H1 (cell line): ENCODE results near the gene CACNA1C. TPM values are rescaled to one million over a fixed set of nuclear protein-coding genes. Genes with fewer than 3 reads are reported as not detected.

Source experiments
- CTCF ChIA-PET: fragments of 300-600 bp; sonication (Branson Sonifier 250); formaldehyde crosslinking; loops from one replicate; lab custom pipeline; 2021; ENCODE audit not compliant: partially characterized antibody; lab: Charles Lee
- POLR2A ChIA-PET: fragments of 300-600 bp; sonication (Branson Sonifier 250); formaldehyde crosslinking; loops from one replicate; lab custom pipeline; 2021; ENCODE audit warnings: inconsistent platforms; ENCODE audit not compliant: partially characterized antibody; lab: Charles Lee
- DNase-seq, 2 experiments: peaks; one replicate each; pipeline versions ENCODE4 v3.0.0 to v3.0.0-alpha.2; 2010 to 2022; ENCODE audit warnings: low spot score in 2 of 2, low read depth in 1 of 2, mixed read lengths in 1 of 2
- FAIRE-seq: peaks from 2 replicates; lab custom pipeline; 2011; peaks lifted over from hg19 to GRCh38; lab: Jason Lieb, UNC
- H2AFZ ChIP-seq: 2 replicates; pipeline ENCODE4 v1.8.1; 2012; ENCODE audit warnings: low read length, inconsistent platforms
- H2AK5ac ChIP-seq: 2 replicates; pipeline ENCODE4 v1.6.1; 2013; ENCODE audit warnings: low read depth, low read length
- H2BK120ac ChIP-seq: replicated peaks from 2 replicates; pipeline ENCODE3; 2013; ENCODE audit warnings: low read depth, low read length, inconsistent platforms
- H2BK12ac ChIP-seq: 2 replicates; pipeline ENCODE4 v1.6.1; 2013; ENCODE audit warnings: low read depth, low read length
- H2BK15ac ChIP-seq: 2 replicates; pipeline ENCODE4 v1.6.1; 2013; ENCODE audit warnings: low read length
- H2BK20ac ChIP-seq: 2 replicates; pipeline ENCODE4 v1.6.1; 2013; ENCODE audit warnings: low read length
- H2BK5ac ChIP-seq: 2 replicates; pipeline ENCODE4 v1.6.1; 2013; ENCODE audit warnings: low read depth, low read length
- H3K14ac ChIP-seq: 2 replicates; pipeline ENCODE4 v1.6.1; 2013; ENCODE audit warnings: inconsistent platforms; ENCODE audit not compliant: insufficient read length
- H3K18ac ChIP-seq: 2 replicates; pipeline ENCODE4 v1.6.1; 2013; ENCODE audit warnings: low read length; ENCODE audit errors: extremely low read depth
- H3K23ac ChIP-seq: 2 replicates; pipeline ENCODE4 v1.6.1; 2013; ENCODE audit warnings: inconsistent platforms; ENCODE audit not compliant: insufficient read length
- H3K23me2 ChIP-seq: 2 replicates; pipeline ENCODE4 v1.6.1; 2013; ENCODE audit warnings: low read depth, low read length
- H3K27ac ChIP-seq: 2 replicates; pipeline ENCODE4 v1.6.1; 2011; ENCODE audit warnings: low read depth, low read length, inconsistent platforms
- H3K27me3 ChIP-seq, 4 experiments: replicated peaks in 1 of 4; 1 replicate in 1 of 4; 2 replicates in 3 of 4; pipeline versions ENCODE4 v1.6.1 to v1.8.1; 2011 to 2013; ENCODE audit warnings: low read length in 3 of 4, mild to moderate bottlenecking in 3 of 4, inconsistent platforms in 2 of 4, mixed read lengths in 2 of 4, moderate library complexity in 1 of 4; ENCODE audit not compliant: control insufficient read depth in 3 of 4, insufficient read depth in 3 of 4; ENCODE audit errors: extremely low read depth in 1 of 4
- H3K36me3 ChIP-seq, 4 experiments: 2 replicates each; pipeline versions ENCODE4 v1.6.1 to v1.8.1; 2011 to 2013; ENCODE audit warnings: mild to moderate bottlenecking in 4 of 4, low read length in 3 of 4, moderate library complexity in 2 of 4, control low read depth in 1 of 4, inconsistent platforms in 1 of 4; ENCODE audit not compliant: insufficient read depth in 4 of 4, control insufficient read depth in 2 of 4
- H3K4ac ChIP-seq: replicated peaks from 2 replicates; pipeline ENCODE3; 2013; ENCODE audit warnings: low read length, low read depth, mixed read lengths, inconsistent platforms; ENCODE audit not compliant: insufficient read length
- H3K4me1 ChIP-seq, 4 experiments: replicated peaks in 1 of 4; 1 replicate in 1 of 4; 2 replicates in 3 of 4; pipeline versions ENCODE4 v1.6.1 to v1.8.1; 2011 to 2013; ENCODE audit warnings: low read length in 3 of 4, inconsistent platforms in 2 of 4, mixed read lengths in 1 of 4; ENCODE audit not compliant: insufficient read depth in 4 of 4, control insufficient read depth in 3 of 4
- H3K4me2 ChIP-seq, 2 experiments: 2 replicates each; pipeline versions ENCODE4 v1.6.1 to v1.8.1; 2011 to 2013; ENCODE audit warnings: low read depth in 2 of 2, low read length in 2 of 2, control low read depth in 1 of 2, inconsistent platforms in 1 of 2, mild to moderate bottlenecking in 1 of 2; ENCODE audit not compliant: insufficient read depth in 1 of 2
- H3K4me3 ChIP-seq, 4 experiments: fragments of 200-600, 300-600 bp in 1 of 4; sonication (generic), shearing (Covaris generic), sonication (Bioruptor Twin) in 1 of 4; 2 replicates each; pipeline versions ENCODE4 v1.5.1 to v1.8.1; 2011 to 2016; ENCODE audit warnings: low read length in 4 of 4, low read depth in 3 of 4, control low read depth in 2 of 4, inconsistent platforms in 2 of 4, mild to moderate bottlenecking in 2 of 4, mixed read lengths in 1 of 4, moderate library complexity in 1 of 4; ENCODE audit not compliant: insufficient read depth in 2 of 4; ENCODE audit errors: extremely low read depth in 1 of 4
- H3K56ac ChIP-seq: replicated peaks from 2 replicates; pipeline ENCODE3; 2013; ENCODE audit warnings: low read depth, mild to moderate bottlenecking, mixed read lengths, low read length, inconsistent platforms; ENCODE audit not compliant: insufficient read length
- H3K79me1 ChIP-seq: 2 replicates; pipeline ENCODE4 v1.6.1; 2013; ENCODE audit warnings: low read depth, low read length, control low read depth
- H3K79me2 ChIP-seq, 2 experiments: 2 replicates each; pipeline versions ENCODE4 v1.6.1 to v1.8.1; 2012 to 2013; ENCODE audit warnings: low read length in 2 of 2, mild to moderate bottlenecking in 2 of 2, inconsistent platforms in 1 of 2; ENCODE audit not compliant: insufficient read depth in 2 of 2, control insufficient read depth in 1 of 2
- H3K9ac ChIP-seq, 4 experiments: replicated peaks in 1 of 4; 1 replicate in 1 of 4; 2 replicates in 3 of 4; pipeline versions ENCODE4 v1.6.1 to v1.8.1; 2011 to 2013; ENCODE audit warnings: low read depth in 3 of 4, low read length in 3 of 4, control low read depth in 2 of 4, mild to moderate bottlenecking in 2 of 4, moderate library complexity in 2 of 4, inconsistent platforms in 1 of 4; ENCODE audit errors: extremely low read depth in 1 of 4
- H3K9me3 ChIP-seq, 2 experiments: 2 replicates each; pipeline versions ENCODE4 v1.6.1 to v1.8.1; 2012 to 2013; ENCODE audit warnings: mild to moderate bottlenecking in 2 of 2, moderate library complexity in 2 of 2, control low read depth in 1 of 2, inconsistent platforms in 1 of 2, low read depth in 1 of 2, low read length in 1 of 2, mixed read lengths in 1 of 2; ENCODE audit not compliant: insufficient read depth in 2 of 2
- H4K20me1 ChIP-seq, 2 experiments: replicated peaks in 1 of 2; 2 replicates each; pipeline versions ENCODE3 to v1.8.1; 2011 to 2013; ENCODE audit warnings: inconsistent platforms in 2 of 2, low read length in 2 of 2, mild to moderate bottlenecking in 1 of 2; ENCODE audit not compliant: insufficient read depth in 2 of 2, control insufficient read depth in 1 of 2
- H4K5ac ChIP-seq: 2 replicates; pipeline ENCODE4 v1.6.1; 2013; ENCODE audit warnings: low read length, low read depth, mixed read lengths, inconsistent platforms; ENCODE audit not compliant: insufficient read length
- H4K8ac ChIP-seq: 2 replicates; pipeline ENCODE4 v1.8.0; 2013; ENCODE audit warnings: mild to moderate bottlenecking, moderate library complexity, low read length, inconsistent platforms; ENCODE audit not compliant: insufficient read depth; ENCODE audit errors: extremely low read depth
- H4K91ac ChIP-seq: replicated peaks from 2 replicates; pipeline ENCODE3; 2013; ENCODE audit warnings: low read length, mixed read lengths, inconsistent platforms; ENCODE audit not compliant: insufficient read length
- ASH2L ChIP-seq: fragments of 200-600, 300-600 bp; sonication (generic); IDR thresholded peaks from one replicate; pipeline ENCODE4 v1.7.1; 2017; ENCODE audit warnings: low read length
- CBX8 ChIP-seq: fragments of 300-800, 300-1000 bp; sonication (generic); IDR thresholded peaks from 2 replicates; pipeline ENCODE4 v1.7.1; 2016; ENCODE audit warnings: low read depth, low read length, borderline replicate concordance
- CREB1 ChIP-seq: IDR thresholded peaks from 2 replicates; pipeline ENCODE4 v1.6.1; 2012; ENCODE audit warnings: inconsistent platforms
- JUN ChIP-seq: IDR thresholded peaks from 2 replicates; pipeline ENCODE4 v1.6.1; 2011; ENCODE audit warnings: low read depth, mild to moderate bottlenecking, improper control_type of control experiment, low read length
- KDM4A ChIP-seq: IDR thresholded peaks from one replicate; pipeline ENCODE4 v1.7.1; 2012; ENCODE audit warnings: low read depth, mild to moderate bottlenecking, moderate library complexity, low read length, inconsistent platforms; ENCODE audit not compliant: severe bottlenecking
- RAD21 ChIP-seq, 2 experiments: IDR thresholded peaks in 1 of 2; conservative IDR thresholded peaks in 1 of 2; 2 replicates each; pipeline ENCODE4 v1.6.1; 2011; ENCODE audit warnings: low read depth in 2 of 2, low read length in 2 of 2, improper control_type of control experiment in 1 of 2, inconsistent platforms in 1 of 2, mild to moderate bottlenecking in 1 of 2, moderate library complexity in 1 of 2
- SP2 ChIP-seq: IDR thresholded peaks from 2 replicates; pipeline ENCODE4 v1.6.1; 2012; ENCODE audit warnings: mild to moderate bottlenecking, low read length, inconsistent platforms
- TAF1 ChIP-seq: IDR thresholded peaks from 2 replicates; pipeline ENCODE4 v1.6.1; 2011; ENCODE audit warnings: mild to moderate bottlenecking, low read depth, low read length
- WGBS, 2 experiments: shearing (Covaris generic) in 1 of 2; methylation state at CpG; one replicate each; pipeline versions ENCODE4 v1.1.6 to v1.1.7; 2013 to 2015; ENCODE audit warnings: low lambda C conversion rate in 2 of 2, mixed read lengths in 2 of 2, inconsistent platforms in 1 of 2, low coverage in 1 of 2, missing lambda C conversion rate in 1 of 2; ENCODE audit not compliant: insufficient replicate concordance in 2 of 2, insufficient coverage in 1 of 2, insufficient read length in 1 of 2; ENCODE audit errors: extremely low coverage in 1 of 2, missing lambda C conversion rate in 1 of 2; 5-methylcytosine and 5-hydroxymethylcytosine counted together
- polyA plus RNA-seq, 7 experiments: library from polyadenylated mRNA; depleted of rRNA in 3 of 7; stranded (reverse) in 5 of 7; unstranded in 2 of 7; fragments of >200 nt in 5 of 7; fragments of 200-250 nt in 2 of 7; gene quantifications; 1 replicate in 5 of 7; 2 replicates in 1 of 7; 4 replicates in 1 of 7; pipeline versions ENCODE4 v1.2.1 to v1.2.3, GENCODE V29; 2011 to 2013; ENCODE audit warnings: missing spikeins in 2 of 7, mixed read lengths in 2 of 7
- total RNA-seq: library from RNA; stranded (reverse); fragmentation: NEBNext Ultra II Directional; extraction: Animal tissue kit (Norgen Biotek cat#: 25700); gene quantifications from 2 replicates; pipeline ENCODE4 v1.2.1, GENCODE V29; 2021
- TF ChIP-seq, protein P1 (sequence below): IDR thresholded peaks from 2 replicates; pipeline ENCODE4 v1.6.1; 2012; ENCODE audit warnings: inconsistent platforms
- TF ChIP-seq, protein P2 (sequence below), 3 experiments: IDR thresholded peaks; 1 replicate in 2 of 3; 2 replicates in 1 of 3; pipeline versions ENCODE4 v1.5.1 to v1.6.1; 2011; ENCODE audit warnings: low read length in 3 of 3, mild to moderate bottlenecking in 3 of 3, inconsistent platforms in 2 of 3, low read depth in 1 of 3, moderate library complexity in 1 of 3; ENCODE audit not compliant: insufficient read depth in 1 of 3; ENCODE audit errors: control extremely low read depth in 1 of 3

Gene CACNA1C
- total and polyA plus RNA-seq, 2 of the 8 experiments (the other 6 are each of a cell fraction or from before 2014, with no cell fraction given): 1.3 TPM

DNA sequence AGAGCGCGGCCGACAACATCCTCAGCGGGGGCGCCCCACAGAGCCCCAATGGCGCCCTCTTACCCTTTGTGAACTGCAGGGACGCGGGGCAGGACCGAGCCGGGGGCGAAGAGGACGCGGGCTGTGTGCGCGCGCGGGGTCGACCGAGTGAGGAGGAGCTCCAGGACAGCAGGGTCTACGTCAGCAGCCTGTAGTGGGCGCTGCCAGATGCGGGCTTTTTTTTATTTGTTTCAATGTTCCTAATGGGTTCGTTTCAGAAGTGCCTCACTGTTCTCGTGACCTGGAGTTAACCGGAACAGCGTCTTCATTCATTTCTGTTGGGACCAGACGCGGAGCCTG lies 638.2 kb downstream of the CACNA1C start:
- H2AFZ ChIP-seq: no peak overlapping the region; the same call in 1 of the 2 replicates
- H3K9me3 ChIP-seq: no peaks in the 10 kb centered on the region
- H3K27me3 ChIP-seq: peaks cover 0 to 7% (median 6%) of the 10 kb centered on the region in 4 experiments; a peak in 3 of 7 replicates
- H3K18ac ChIP-seq: peak overlapping the region; percentile 55; the same call in 1 of the 2 replicates
- H4K5ac ChIP-seq: no peak overlapping the region
- peak overlapping the region; percentile 66 to 90 for H3K4me2 ChIP-seq
- H2BK20ac ChIP-seq: no peak overlapping the region
- H2AK5ac ChIP-seq: no peak overlapping the region
- FAIRE-seq (no peak), DNase-seq (no peak)
- H2BK120ac ChIP-seq: no peak overlapping the region
- peak overlapping the region; percentile 10; the same call in 1 of the 2 replicates for H2BK15ac ChIP-seq
- H3K4me3 ChIP-seq: peak overlapping the region; percentile 54 to 82 (median 62)
- H4K20me1 ChIP-seq: no peaks in the 10 kb centered on the region
- no peak overlapping the region for H2BK12ac ChIP-seq
- ChIA-PET POLR2A (interaction anchor here (1.0 to 2.4 kb wide), 7 partner anchors 9 to 122 kb away, joined by 3 to 17 read pairs (median 4); partner anchors contain the start of gene FKBP4), CTCF (interaction anchor here (0.6 to 4.6 kb wide), 14 partner anchors 11 to 908 kb away, joined by 3 to 32 read pairs (median 4); no protein-coding TSS in a partner anchor)
- H3K23me2 ChIP-seq: peaks cover 9% of the 10 kb centered on the region; the same call in 1 of the 2 replicates
- no peak overlapping the region for H3K27ac ChIP-seq
- peak overlapping the region; percentile 66; the same call in 1 of the 2 replicates for H2BK5ac ChIP-seq
- no peaks in the 10 kb centered on the region for H3K79me2 ChIP-seq
- H3K9ac ChIP-seq: peak overlapping the region in 3 of 4 experiments; percentile 34 to 43 (median 42); a peak in 4 of 7 replicates
- no peak overlapping the region for H3K4ac ChIP-seq
- WGBS, 2 experiments: 2% methylated on average over 28 of the region's 28 CpGs; no CpG with 5 or more reads in 1 of the 2 experiments
- H3K36me3 ChIP-seq: no peaks in the 10 kb centered on the region
- no peak overlapping the region for H3K14ac ChIP-seq
- H3K79me1 ChIP-seq: no peaks in the 10 kb centered on the region
- no peak overlapping the region for H3K56ac ChIP-seq
- peak overlapping the region; percentile 56 for H4K91ac ChIP-seq
- H3K23ac ChIP-seq: no peak overlapping the region
- peaks cover 0 to 8% (median 4%) of the 10 kb centered on the region in 4 experiments; a peak in 4 of 7 replicates for H3K4me1 ChIP-seq
- H4K8ac ChIP-seq: peak overlapping the region; percentile 4; the same call in 1 of the 2 replicates
- no peak for TF ChIP-seq JUN
- no peak for TF ChIP-seq SP2
- peak; percentile 84 for TF ChIP-seq CREB1
- peak; percentile 23; the same call in 1 of the 2 replicates for TF ChIP-seq TAF1
- no peak for TF ChIP-seq CBX8
- TF ChIP-seq ASH2L: peak; percentile 29
- TF ChIP-seq, protein P1, sequence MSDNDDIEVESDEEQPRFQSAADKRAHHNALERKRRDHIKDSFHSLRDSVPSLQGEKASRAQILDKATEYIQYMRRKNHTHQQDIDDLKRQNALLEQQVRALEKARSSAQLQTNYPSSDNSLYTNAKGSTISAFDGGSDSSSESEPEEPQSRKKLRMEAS: no peak
- TF ChIP-seq, protein P2, sequence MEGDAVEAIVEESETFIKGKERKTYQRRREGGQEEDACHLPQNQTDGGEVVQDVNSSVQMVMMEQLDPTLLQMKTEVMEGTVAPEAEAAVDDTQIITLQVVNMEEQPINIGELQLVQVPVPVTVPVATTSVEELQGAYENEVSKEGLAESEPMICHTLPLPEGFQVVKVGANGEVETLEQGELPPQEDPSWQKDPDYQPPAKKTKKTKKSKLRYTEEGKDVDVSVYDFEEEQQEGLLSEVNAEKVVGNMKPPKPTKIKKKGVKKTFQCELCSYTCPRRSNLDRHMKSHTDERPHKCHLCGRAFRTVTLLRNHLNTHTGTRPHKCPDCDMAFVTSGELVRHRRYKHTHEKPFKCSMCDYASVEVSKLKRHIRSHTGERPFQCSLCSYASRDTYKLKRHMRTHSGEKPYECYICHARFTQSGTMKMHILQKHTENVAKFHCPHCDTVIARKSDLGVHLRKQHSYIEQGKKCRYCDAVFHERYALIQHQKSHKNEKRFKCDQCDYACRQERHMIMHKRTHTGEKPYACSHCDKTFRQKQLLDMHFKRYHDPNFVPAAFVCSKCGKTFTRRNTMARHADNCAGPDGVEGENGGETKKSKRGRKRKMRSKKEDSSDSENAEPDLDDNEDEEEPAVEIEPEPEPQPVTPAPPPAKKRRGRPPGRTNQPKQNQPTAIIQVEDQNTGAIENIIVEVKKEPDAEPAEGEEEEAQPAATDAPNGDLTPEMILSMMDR (IDR thresholded peaks at IDR 0.05; ENCODE audit: control extremely low read depth in 1 of 3, insufficient read depth in 1 of 3, low read depth in 1 of 3, low read length in 3 of 3): peak in 2 of 3 experiments; percentile 34 to 36; a peak in 3 of 4 replicates
- 0 out of 4 replicates have a peak, but pooled peaks of 1 of the 2 experiments have one; percentile 5 for TF ChIP-seq RAD21 (IDR thresholded peaks at IDR 0.05 in 1 of 2, conservative IDR thresholded peaks at IDR 0.05 in 1 of 2; ENCODE audit: low read depth in 2 of 2, low read length in 2 of 2)
- TF ChIP-seq KDM4A: peak; percentile 75
